DOHH2 (cell line): ENCODE data around the gene CNTNAP2.

ENCODE experiments used
- H3F3A ChIP-seq: fragments of 200-600 bp; sonication (generic), shearing (Covaris generic); 2 replicates; pipeline ENCODE4 v1.6.0; 2016; ENCODE audit warnings: antibody characterized with exemption, mild to moderate bottlenecking; ENCODE audit not compliant: control insufficient read depth, insufficient read depth
- H3K27ac ChIP-seq: fragments of 200-600 bp; sonication (generic); 2 replicates; pipeline ENCODE4 v1.5.1; 2014; ENCODE audit warnings: low read depth, mild to moderate bottlenecking, low read length, moderate library complexity
- H3K27me3 ChIP-seq: fragments of 200-600 bp; sonication (generic); 2 replicates; pipeline ENCODE4 v1.6.1; 2014; ENCODE audit warnings: mild to moderate bottlenecking, low read length, mixed read lengths; ENCODE audit not compliant: control insufficient read depth
- H3K36me3 ChIP-seq: fragments of 200-600 bp; sonication (generic); 2 replicates; pipeline ENCODE4 v1.6.1; 2014; ENCODE audit warnings: mild to moderate bottlenecking, low read length, moderate library complexity, mixed read lengths; ENCODE audit not compliant: control insufficient read depth
- H3K4me1 ChIP-seq: fragments of 200-600 bp; sonication (generic); 2 replicates; pipeline ENCODE4 v1.6.1; 2014; ENCODE audit warnings: mild to moderate bottlenecking, low read length, mixed read lengths; ENCODE audit not compliant: control insufficient read depth
- H3K4me2 ChIP-seq: fragments of 200-600 bp; sonication (generic); 2 replicates; pipeline ENCODE4 v1.6.0; 2014; ENCODE audit warnings: mild to moderate bottlenecking, low read length, moderate library complexity
- H3K4me3 ChIP-seq: fragments of 200-600 bp; sonication (generic); 2 replicates; pipeline ENCODE4 v1.5.1; 2014; ENCODE audit warnings: mild to moderate bottlenecking, low read length, mixed read lengths
- H3K79me2 ChIP-seq: fragments of 200-600 bp; sonication (generic); 2 replicates; pipeline ENCODE4 v1.6.1; 2014; ENCODE audit warnings: mild to moderate bottlenecking, low read length, mixed read lengths; ENCODE audit not compliant: control insufficient read depth
- H3K9me2 ChIP-seq: fragments of 200-600 bp; sonication (generic); replicated peaks from 2 replicates; pipeline ENCODE4 v1.6.1; 2014; ENCODE audit warnings: mild to moderate bottlenecking, low read length, mixed read lengths; ENCODE audit not compliant: control insufficient read depth
- H3K9me3 ChIP-seq: fragments of 200-600 bp; sonication (generic); 2 replicates; pipeline ENCODE4 v1.6.1; 2014; ENCODE audit warnings: antibody characterized with exemption, low read length, mixed read lengths; ENCODE audit not compliant: control insufficient read depth, insufficient read depth
- H4K20me1 ChIP-seq: fragments of 200-600 bp; sonication (generic); 2 replicates; pipeline ENCODE4 v1.6.0; 2014; ENCODE audit warnings: low read depth, mild to moderate bottlenecking, antibody characterized with exemption, low read length, moderate library complexity; ENCODE audit not compliant: control insufficient read depth, insufficient read depth
- CTCF ChIP-seq: fragments of 200-600 bp; sonication (generic); IDR thresholded peaks from one replicate; pipeline ENCODE4 v1.5.1; 2014; ENCODE audit warnings: antibody characterized with exemption, mild to moderate bottlenecking, low read depth, low read length; ENCODE audit not compliant: poor library complexity, severe bottlenecking
- EZH2phosphoT487 ChIP-seq: fragments of 200-600 bp; sonication (generic); IDR thresholded peaks from 2 replicates; pipeline ENCODE4 v1.6.1; 2017; ENCODE audit warnings: borderline replicate concordance, mild to moderate bottlenecking, antibody characterized with exemption, low read length, moderate library complexity, mixed read lengths

The CNTNAP2 gene

GRCh38 chr7:148262721-148263229 is 2146.2 kb downstream of the CNTNAP2 start:
- Histone ChIP-seq H3F3A (no peaks in the 10 kb centered on the region), H3K27me3 (peaks cover 31% of the 10 kb centered on the region), H3K9me2 (no peaks in the 10 kb centered on the region), H3K4me1 (peaks cover 12% of the 10 kb centered on the region), H4K20me1 (no peaks in the 10 kb centered on the region), H3K4me2 (peak overlapping the region; percentile 37), H3K9me3 (no peaks in the 10 kb centered on the region), H3K4me3 (no peak overlapping the region), H3K27ac (no peak overlapping the region), H3K79me2 (no peaks in the 10 kb centered on the region), H3K36me3 (no peaks in the 10 kb centered on the region)
- TF ChIP-seq CTCF: peak; percentile 100
- 0 out of 2 replicates have a peak, but pooled peaks have one; percentile 48 for TF ChIP-seq EZH2phosphoT487

- Histone ChIP-seq H3K27me3 (peaks cover 31% of the 10 kb centered on the region), H3K36me3 (no peaks in the 10 kb centered on the region), H3K9me3 (no peaks in the 10 kb centered on the region), H3K4me2 (no peak overlapping the region), H3K4me3 (no peak overlapping the region), H3K79me2 (no peaks in the 10 kb centered on the region), H3K27ac (no peak overlapping the region), H3F3A (no peaks in the 10 kb centered on the region), H4K20me1 (no peaks in the 10 kb centered on the region), H3K4me1 (peaks cover 12% of the 10 kb centered on the region), H3K9me2 (no peaks in the 10 kb centered on the region)
- TF ChIP-seq EZH2phosphoT487 (no peak), CTCF (peak; percentile 84)
Measured at GRCh38 chr7:148264933-148265557, 2148.4 kb downstream of the CNTNAP2 start.

- no peaks in the 10 kb centered on the region for H3K9me2 ChIP-seq
- H3K4me1 ChIP-seq: peaks cover 12% of the 10 kb centered on the region
- H3K27me3 ChIP-seq: peaks cover 31% of the 10 kb centered on the region
- no peaks in the 10 kb centered on the region for H3K79me2 ChIP-seq
- TF ChIP-seq CTCF (no peak), EZH2phosphoT487 (no peak)
- H3K36me3 ChIP-seq: no peaks in the 10 kb centered on the region
- H3F3A ChIP-seq: no peaks in the 10 kb centered on the region
- H3K4me3 ChIP-seq: no peak overlapping the region
- no peak overlapping the region for H3K4me2 ChIP-seq
- H3K9me3 ChIP-seq: no peaks in the 10 kb centered on the region
- no peak overlapping the region for H3K27ac ChIP-seq
- no peaks in the 10 kb centered on the region for H4K20me1 ChIP-seq
Measured at GRCh38 chr7:148265896-148266295, 2149.3 kb downstream of the CNTNAP2 start.
